Measurements from ENCODE around the gene ZNF33A.
"Not testable (repeated sequence)": the region's sequence is repeated elsewhere in the genome, so short reads cannot be mapped to it uniquely, and the experiment has no call there.

Gene ZNF33A

GRCh38 chr10:37991655-37992054, 18.8 kb upstream of the ZNF33A start:
- Histone ChIP-seq H3K4me1 (ENCODE audit: insufficient read depth, low read length, poor library complexity, severe bottlenecking) (peaks cover 5% of the 10 kb centered on the region), H2AFZ (ENCODE audit: low read length) (no peak overlapping the region), H3K4me2 (ENCODE audit: low read depth, low read length, poor library complexity, severe bottlenecking) (no peak overlapping the region), H4K20me1 (ENCODE audit: insufficient read depth, low read length, poor library complexity, severe bottlenecking) (no peaks in the 10 kb centered on the region), H3K36me3 (ENCODE audit: insufficient read depth, low read length) (no peaks in the 10 kb centered on the region), H3K79me2 (ENCODE audit: insufficient read depth, low read length) (no peaks in the 10 kb centered on the region), H3K9me3 (ENCODE audit: insufficient read depth, low read depth, low read length) (no peaks in the 10 kb centered on the region), H3K4me3 (ENCODE audit: low read length, poor library complexity, severe bottlenecking) (no peak overlapping the region), H3K27me3 (ENCODE audit: insufficient read depth, low read length, poor library complexity, severe bottlenecking) (no peaks in the 10 kb centered on the region), H3F3A (ENCODE audit: low read depth) (no peaks in the 10 kb centered on the region), H3K9me2 (replicated peaks; ENCODE audit: low read depth, low read length) (no peaks in the 10 kb centered on the region), H3K9ac (ENCODE audit: low read depth, low read length, poor library complexity, severe bottlenecking) (no peak overlapping the region)
- TF ChIP-seq EZH2phosphoT487 (IDR thresholded peaks at IDR 0.05; ENCODE audit: borderline replicate concordance) (no peak), CTCF (conservative IDR thresholded peaks at IDR 0.05; ENCODE audit: low read length) (no peak)

GRCh38 chr10:37992083-37992482, 18.4 kb upstream of the ZNF33A start:
- Histone ChIP-seq H3K79me2 (ENCODE audit: insufficient read depth, low read length) (no peaks in the 10 kb centered on the region), H3K9me2 (replicated peaks; ENCODE audit: low read depth, low read length) (no peaks in the 10 kb centered on the region), H4K20me1 (ENCODE audit: insufficient read depth, low read length, poor library complexity, severe bottlenecking) (no peaks in the 10 kb centered on the region), H3K36me3 (ENCODE audit: insufficient read depth, low read length) (no peaks in the 10 kb centered on the region), H2AFZ (ENCODE audit: low read length) (no peak overlapping the region), H3K27me3 (ENCODE audit: insufficient read depth, low read length, poor library complexity, severe bottlenecking) (no peaks in the 10 kb centered on the region), H3K4me2 (ENCODE audit: low read depth, low read length, poor library complexity, severe bottlenecking) (no peak overlapping the region), H3K4me3 (ENCODE audit: low read length, poor library complexity, severe bottlenecking) (no peak overlapping the region), H3K9ac (ENCODE audit: low read depth, low read length, poor library complexity, severe bottlenecking) (no peak overlapping the region), H3K4me1 (ENCODE audit: insufficient read depth, low read length, poor library complexity, severe bottlenecking) (peaks cover 5% of the 10 kb centered on the region), H3K9me3 (ENCODE audit: insufficient read depth, low read depth, low read length) (no peaks in the 10 kb centered on the region), H3F3A (ENCODE audit: low read depth) (no peaks in the 10 kb centered on the region)
- no peak; the same call in 1 of the 2 replicates for TF ChIP-seq CTCF (conservative IDR thresholded peaks at IDR 0.05; ENCODE audit: low read length)
- TF ChIP-seq EZH2phosphoT487 (IDR thresholded peaks at IDR 0.05; ENCODE audit: borderline replicate concordance): no peak

- not testable (repeated sequence) for H3K79me2 ChIP-seq (ENCODE audit: insufficient read depth, low read length); H3K4me1 ChIP-seq (ENCODE audit: insufficient read depth, low read length, poor library complexity, severe bottlenecking); H3K4me3 ChIP-seq (ENCODE audit: low read length, poor library complexity, severe bottlenecking); H2AFZ ChIP-seq (ENCODE audit: low read length); H4K20me1 ChIP-seq (ENCODE audit: insufficient read depth, low read length, poor library complexity, severe bottlenecking); H3K27me3 ChIP-seq (ENCODE audit: insufficient read depth, low read length, poor library complexity, severe bottlenecking); H3K9ac ChIP-seq (ENCODE audit: low read depth, low read length, poor library complexity, severe bottlenecking); H3K36me3 ChIP-seq (ENCODE audit: insufficient read depth, low read length); H3K9me3 ChIP-seq (ENCODE audit: insufficient read depth, low read depth, low read length); H3F3A ChIP-seq (ENCODE audit: low read depth); H3K4me2 ChIP-seq (ENCODE audit: low read depth, low read length, poor library complexity, severe bottlenecking); H3K9me2 ChIP-seq (replicated peaks; ENCODE audit: low read depth, low read length)
These were observed 11.6 kb upstream of the ZNF33A start for GRCh38 chr10:37998920-37999319.

GRCh38 chr10:38000474-38000873, 10.0 kb upstream of the ZNF33A start:
- H3K9me3 ChIP-seq (ENCODE audit: insufficient read depth, low read depth, low read length); H3K79me2 ChIP-seq (ENCODE audit: insufficient read depth, low read length); H2AFZ ChIP-seq (ENCODE audit: low read length); H3K27me3 ChIP-seq (ENCODE audit: insufficient read depth, low read length, poor library complexity, severe bottlenecking); H3K36me3 ChIP-seq (ENCODE audit: insufficient read depth, low read length); H3F3A ChIP-seq (ENCODE audit: low read depth); H3K9ac ChIP-seq (ENCODE audit: low read depth, low read length, poor library complexity, severe bottlenecking); H4K20me1 ChIP-seq (ENCODE audit: insufficient read depth, low read length, poor library complexity, severe bottlenecking); H3K9me2 ChIP-seq (replicated peaks; ENCODE audit: low read depth, low read length); H3K4me1 ChIP-seq (ENCODE audit: insufficient read depth, low read length, poor library complexity, severe bottlenecking); H3K4me3 ChIP-seq (ENCODE audit: low read length, poor library complexity, severe bottlenecking); H3K4me2 ChIP-seq (ENCODE audit: low read depth, low read length, poor library complexity, severe bottlenecking): not testable (repeated sequence)

All from Loucy (cell line).